Kidney (tissue), 14 donors: ENCODE results near the gene PRR29. TPM values are rescaled to one million over a fixed set of nuclear protein-coding genes. Genes with fewer than 3 reads are reported as not detected.

Source experiments
- DNase-seq, 5 donors: peaks; one replicate each; pipeline ENCODE4 v3.0.0-alpha.2; 2013 to 2020
- FAIRE-seq: peaks from 2 replicates; lab custom pipeline; 2012; peaks lifted over from hg19 to GRCh38; lab: Jason Lieb, UNC
- H3K27ac ChIP-seq, 2 donors: one replicate each; pipeline ENCODE4 v1.7.0; 2013; ENCODE audit warnings: low read depth in 2 of 2, low read length in 2 of 2, inconsistent platforms in 1 of 2
- H3K27me3 ChIP-seq: one replicate; pipeline ENCODE4 v1.7.1; 2013; ENCODE audit warnings: low read length, inconsistent platforms; ENCODE audit not compliant: control insufficient read depth, insufficient read depth
- H3K36me3 ChIP-seq, 3 donors: one replicate each; pipeline versions ENCODE4 v1.7.0 to v1.7.1; 2013; ENCODE audit warnings: low read length in 3 of 3, control low read depth in 1 of 3, inconsistent platforms in 1 of 3; ENCODE audit not compliant: insufficient read depth in 3 of 3, control insufficient read depth in 2 of 3
- H3K4me1 ChIP-seq, 3 donors: one replicate each; pipeline versions ENCODE4 v1.7.0 to v1.7.1; 2013; ENCODE audit warnings: low read length in 3 of 3, inconsistent platforms in 1 of 3, low read depth in 1 of 3; ENCODE audit not compliant: control insufficient read depth in 2 of 3, insufficient read depth in 2 of 3
- H3K4me3 ChIP-seq, 3 donors: one replicate each; pipeline versions ENCODE4 v1.7.0 to v1.8.1; 2013; ENCODE audit warnings: low read length in 3 of 3, control low read depth in 1 of 3, inconsistent platforms in 1 of 3
- H3K9ac ChIP-seq, 3 donors: one replicate each; pipeline versions ENCODE4 v1.7.0 to v1.7.1; 2013; ENCODE audit warnings: low read length in 3 of 3, control low read depth in 1 of 3, inconsistent platforms in 1 of 3
- H3K9me3 ChIP-seq, 3 donors: one replicate each; pipeline versions ENCODE4 v1.7.0 to v1.7.1; 2013; ENCODE audit warnings: low read length in 3 of 3, control low read depth in 1 of 3, inconsistent platforms in 1 of 3; ENCODE audit not compliant: control insufficient read depth in 2 of 3, insufficient read depth in 1 of 3
- intact Hi-C: fragments of 100-400 bp; cut with DNase I; formaldehyde crosslinking; loops from one replicate; pipeline ENCODE4 v1.11.1; 2022
- polyA plus RNA-seq: library from polyadenylated mRNA; stranded (reverse); fragments of 350-450 nt; fragmentation: Illumina TruSeq; extraction: RNeasy Lipid Tissue Mini Kit (QIAGEN cat#74804); gene quantifications from one replicate; pipeline ENCODE4 v1.2.3, GENCODE V29; 2014; ENCODE audit warnings: low read depth, low replicate concordance; ENCODE audit not compliant: insufficient read depth
- total RNA-seq: library from RNA; stranded (reverse); fragmentation: NEBNext Ultra II Directional; extraction: Animal tissue kit (Norgen Biotek cat#: 25700); gene quantifications from one replicate; pipeline ENCODE4 v1.2.1, GENCODE V29; 2021
- TF ChIP-seq, protein P1 (sequence below): IDR thresholded peaks from 3 replicates; pipeline ENCODE4 v1.5.1; 2012; ENCODE audit warnings: mild to moderate bottlenecking, moderate library complexity, borderline replicate concordance; ENCODE audit not compliant: insufficient read depth; ENCODE audit errors: extremely low read depth
- donor health status: control.
- donor health status: control.
- donor health status: control.
- donor health status: control.
- donor health status: control.
- donor health status: DM: yes; HTN: yes; CAD: no.
- donor health status: Normal renal cell carcinoma (clear cell type).

Gene PRR29
- total and polyA plus RNA-seq, 2 donors from 2014 or later, result 1.2 to 4.4 TPM

DNA sequence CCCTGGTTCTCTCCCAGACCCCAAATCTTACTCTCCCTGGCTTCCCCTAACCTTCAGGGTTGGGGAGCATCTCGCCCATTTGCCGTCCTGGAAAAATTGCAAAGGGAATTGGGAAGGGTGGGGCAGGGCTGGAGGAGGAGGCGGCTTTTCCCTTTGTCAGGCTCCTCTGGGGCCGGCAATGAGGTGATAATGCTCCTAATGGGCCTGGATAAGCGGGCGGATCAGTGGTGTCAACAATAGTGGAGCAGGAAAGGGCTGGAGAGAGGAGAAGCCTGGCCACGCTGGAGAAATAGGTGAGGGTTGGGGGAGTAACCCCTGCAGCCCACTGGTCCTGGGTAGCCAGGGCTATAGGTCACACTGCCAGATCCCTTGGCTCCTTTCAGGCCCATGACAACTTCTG, 37.7 kb upstream of the PRR29 start:
- Histone ChIP-seq H3K4me1 (peaks cover 0 to 6% (median 0%) of the 10 kb centered on the region in 3 donors), H3K9me3 (no peaks in the 10 kb centered on the region), H3K9ac (no peak overlapping the region), H3K4me3 (no peak overlapping the region), H3K27ac (no peak overlapping the region), H3K27me3 (no peaks in the 10 kb centered on the region), H3K36me3 (no peaks in the 10 kb centered on the region)
- FAIRE-seq (no peak), DNase-seq (no peak)
- TF ChIP-seq, protein P1, sequence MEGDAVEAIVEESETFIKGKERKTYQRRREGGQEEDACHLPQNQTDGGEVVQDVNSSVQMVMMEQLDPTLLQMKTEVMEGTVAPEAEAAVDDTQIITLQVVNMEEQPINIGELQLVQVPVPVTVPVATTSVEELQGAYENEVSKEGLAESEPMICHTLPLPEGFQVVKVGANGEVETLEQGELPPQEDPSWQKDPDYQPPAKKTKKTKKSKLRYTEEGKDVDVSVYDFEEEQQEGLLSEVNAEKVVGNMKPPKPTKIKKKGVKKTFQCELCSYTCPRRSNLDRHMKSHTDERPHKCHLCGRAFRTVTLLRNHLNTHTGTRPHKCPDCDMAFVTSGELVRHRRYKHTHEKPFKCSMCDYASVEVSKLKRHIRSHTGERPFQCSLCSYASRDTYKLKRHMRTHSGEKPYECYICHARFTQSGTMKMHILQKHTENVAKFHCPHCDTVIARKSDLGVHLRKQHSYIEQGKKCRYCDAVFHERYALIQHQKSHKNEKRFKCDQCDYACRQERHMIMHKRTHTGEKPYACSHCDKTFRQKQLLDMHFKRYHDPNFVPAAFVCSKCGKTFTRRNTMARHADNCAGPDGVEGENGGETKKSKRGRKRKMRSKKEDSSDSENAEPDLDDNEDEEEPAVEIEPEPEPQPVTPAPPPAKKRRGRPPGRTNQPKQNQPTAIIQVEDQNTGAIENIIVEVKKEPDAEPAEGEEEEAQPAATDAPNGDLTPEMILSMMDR, result no peak
- intact Hi-C loops, result no loop called here

DNA sequence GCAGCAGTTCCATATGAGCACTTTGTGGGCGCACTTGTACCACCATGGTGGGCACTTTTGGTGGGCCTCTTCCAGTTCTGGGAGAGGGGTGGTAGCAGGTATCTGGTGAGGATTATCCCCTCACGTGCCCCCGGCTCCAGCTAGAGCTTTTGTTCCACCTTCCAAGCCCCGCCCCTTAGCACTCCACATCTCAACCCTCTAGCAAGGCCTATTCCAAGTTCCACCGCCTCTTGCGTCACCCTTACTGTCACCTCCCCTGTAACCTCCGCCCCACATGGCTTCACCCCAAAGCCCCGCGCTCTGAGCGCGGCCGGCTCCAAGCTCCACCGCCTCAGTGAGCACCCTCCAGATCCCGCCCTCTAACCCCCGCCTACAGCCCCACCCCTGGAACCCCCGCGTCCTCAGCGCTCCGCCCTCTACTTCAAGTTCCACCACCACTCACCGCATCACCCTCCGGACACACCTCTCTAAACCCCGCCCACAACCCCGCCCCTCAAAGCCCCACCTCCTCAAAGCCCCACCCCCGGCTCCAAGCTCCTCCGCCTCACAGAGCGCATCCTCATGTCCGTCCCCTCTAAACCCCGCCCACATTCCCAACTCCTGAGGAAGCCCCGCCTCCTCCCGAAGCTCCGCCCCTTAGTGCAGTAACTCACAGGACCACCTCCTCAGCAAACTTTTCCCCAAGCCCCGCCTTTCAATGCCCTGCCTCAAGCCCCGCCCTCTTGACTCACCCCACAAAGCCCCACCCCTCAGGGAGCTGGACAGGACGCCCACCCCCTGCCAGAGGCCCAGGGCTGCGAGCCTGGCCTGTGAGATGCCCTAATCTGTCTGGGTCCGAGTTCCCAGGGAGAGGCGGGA, 36.6 kb upstream of the PRR29 start:
- H3K27me3 ChIP-seq, result no peaks in the 10 kb centered on the region
- H3K4me3 ChIP-seq, result no peak overlapping the region
- H3K27ac ChIP-seq, result no peak overlapping the region
- H3K4me1 ChIP-seq, result peaks cover 0 to 6% (median 0%) of the 10 kb centered on the region in 3 donors
- FAIRE-seq (no peak), DNase-seq (peak; percentile 77 to 92 (median 82))
- no peaks in the 10 kb centered on the region for H3K9me3 ChIP-seq
- TF ChIP-seq, protein P1, result no peak
- H3K36me3 ChIP-seq, result no peaks in the 10 kb centered on the region
- no peak overlapping the region for H3K9ac ChIP-seq
- intact Hi-C loops, result no loop called here

DNA sequence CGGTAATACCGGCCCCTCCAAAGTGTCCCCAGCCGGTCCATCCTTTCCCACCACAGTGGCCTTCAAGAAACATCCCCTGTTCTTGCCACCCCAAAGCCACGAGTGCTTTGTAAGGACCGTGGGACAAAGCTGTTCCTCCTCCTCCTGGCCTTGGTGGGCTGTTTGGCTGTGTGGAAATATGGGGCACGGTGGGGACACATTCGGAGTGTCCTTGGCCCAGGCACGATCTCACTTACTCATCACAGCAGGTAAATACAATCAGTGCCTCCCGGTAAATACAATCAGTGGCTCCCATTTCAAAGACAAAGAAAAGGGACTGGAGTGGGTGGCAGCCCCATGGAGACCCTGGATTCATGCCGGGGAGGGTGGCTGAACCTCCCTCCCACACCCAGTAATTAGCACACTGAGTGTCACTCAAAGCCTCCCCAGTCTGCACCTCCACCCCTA, 35.8 kb upstream of the PRR29 start:
- no peak for DNase-seq
- Histone ChIP-seq H3K9ac (no peak overlapping the region), H3K36me3 (no peaks in the 10 kb centered on the region), H3K27ac (peak overlapping the region in 1 of 2 donors; percentile 33), H3K4me1 (peaks cover 0 to 6% (median 0%) of the 10 kb centered on the region in 3 donors), H3K4me3 (no peak overlapping the region), H3K9me3 (no peaks in the 10 kb centered on the region), H3K27me3 (no peaks in the 10 kb centered on the region)
- intact Hi-C loops, result no loop called here
- TF ChIP-seq, protein P1, result no peak
- no peak for FAIRE-seq
